ENCODE measurements around the gene GNA14.

GNA14 gene

DNA sequence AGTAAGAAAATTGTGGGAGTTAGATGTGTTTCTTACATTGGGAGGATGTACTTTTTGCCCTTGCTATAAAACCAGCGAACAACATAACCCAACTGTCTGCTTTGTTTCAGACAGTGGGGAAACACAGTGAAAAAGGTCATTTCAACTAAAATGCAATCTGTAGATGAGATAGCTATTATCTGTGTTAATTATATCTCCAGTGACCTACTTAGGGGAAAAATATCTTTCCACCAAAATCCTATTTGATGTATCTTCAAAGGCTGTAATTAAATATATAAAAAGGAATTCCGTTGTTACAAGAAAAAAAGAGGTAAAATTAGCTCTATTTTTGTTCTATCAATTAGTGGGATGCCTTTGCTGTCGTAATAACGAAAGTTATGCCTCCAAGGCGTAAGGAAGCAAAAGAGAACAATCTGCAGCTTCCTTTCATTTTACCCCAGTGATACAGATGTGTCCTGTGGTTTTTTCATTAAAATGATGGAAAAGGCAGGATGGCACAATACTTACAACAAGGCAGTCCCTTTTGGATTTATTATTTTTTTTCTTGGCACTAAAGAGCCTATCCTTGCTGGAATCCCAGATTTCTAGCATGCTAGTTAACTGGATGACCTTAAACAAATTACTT, 100.9 kb downstream of the GNA14 start:
- H3K27me3 ChIP-seq (ENCODE audit: insufficient read depth, insufficient read length): no peaks in the 10 kb centered on the region
- peaks cover 5% of the 10 kb centered on the region for H3K4me1 ChIP-seq (ENCODE audit: insufficient read depth, insufficient read length)
- H3K4me3 ChIP-seq (ENCODE audit: insufficient read length, low read depth): no peak overlapping the region
- no peak overlapping the region for H3K9ac ChIP-seq (ENCODE audit: insufficient read length, low read depth)
- TF ChIP-seq ZNF274 (IDR thresholded peaks at IDR 0.05; ENCODE audit: low read depth, low read length) (no peak), SUZ12 (IDR thresholded peaks at IDR 0.05; ENCODE audit: extremely low read depth, insufficient read depth, insufficient read length) (no peak), YY1 (IDR thresholded peaks at IDR 0.05; ENCODE audit: insufficient read depth, insufficient read length) (no peak)
- H3K36me3 ChIP-seq (ENCODE audit: insufficient read depth, insufficient read length, low read length): no peaks in the 10 kb centered on the region
- H3K9me3 ChIP-seq (ENCODE audit: insufficient read depth, low read length): peaks cover 16% of the 10 kb centered on the region; the same call in 1 of the 2 replicates
- no peak for DNase-seq (ENCODE audit: low read depth, low spot score)

DNA sequence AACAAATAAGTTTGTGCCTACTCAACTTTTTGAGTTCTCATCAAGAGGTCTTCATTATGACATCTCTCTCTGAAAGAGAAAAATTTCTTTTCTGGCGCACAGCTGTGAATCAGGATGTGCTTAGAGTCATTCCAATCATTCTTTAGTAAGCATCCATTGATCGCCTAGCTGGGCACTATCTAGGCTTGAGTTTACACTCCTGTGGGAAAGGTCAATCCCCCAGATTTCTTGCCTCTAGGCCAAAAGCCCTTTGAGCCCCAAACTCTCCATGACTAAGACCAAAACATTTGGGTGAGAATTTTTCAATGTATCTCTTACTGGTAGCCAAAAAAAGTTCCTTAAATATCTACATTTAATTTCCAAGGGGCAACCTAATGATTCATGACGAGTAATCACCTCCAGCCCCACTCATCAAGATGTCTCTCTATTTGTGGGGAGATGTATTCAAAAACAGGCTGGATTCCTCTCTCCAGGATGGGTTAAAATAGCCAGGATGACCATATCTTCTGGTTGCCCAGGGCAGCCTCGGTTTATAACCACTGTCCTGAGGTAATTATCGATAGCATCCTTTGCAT, 101.7 kb downstream of the GNA14 start:
- no peak for DNase-seq (ENCODE audit: low read depth, low spot score)
- Histone ChIP-seq H3K9me3 (ENCODE audit: insufficient read depth, low read length) (peaks cover 21% of the 10 kb centered on the region; the same call in 1 of the 2 replicates), H3K4me3 (ENCODE audit: insufficient read length, low read depth) (no peak overlapping the region), H3K9ac (ENCODE audit: insufficient read length, low read depth) (no peak overlapping the region), H3K27me3 (ENCODE audit: insufficient read depth, insufficient read length) (no peaks in the 10 kb centered on the region), H3K36me3 (ENCODE audit: insufficient read depth, insufficient read length, low read length) (no peaks in the 10 kb centered on the region), H3K4me1 (ENCODE audit: insufficient read depth, insufficient read length) (peaks cover 5% of the 10 kb centered on the region)
- TF ChIP-seq ZNF274 (IDR thresholded peaks at IDR 0.05; ENCODE audit: low read depth, low read length) (no peak), YY1 (IDR thresholded peaks at IDR 0.05; ENCODE audit: insufficient read depth, insufficient read length) (no peak), SUZ12 (IDR thresholded peaks at IDR 0.05; ENCODE audit: extremely low read depth, insufficient read depth, insufficient read length) (no peak)

DNA sequence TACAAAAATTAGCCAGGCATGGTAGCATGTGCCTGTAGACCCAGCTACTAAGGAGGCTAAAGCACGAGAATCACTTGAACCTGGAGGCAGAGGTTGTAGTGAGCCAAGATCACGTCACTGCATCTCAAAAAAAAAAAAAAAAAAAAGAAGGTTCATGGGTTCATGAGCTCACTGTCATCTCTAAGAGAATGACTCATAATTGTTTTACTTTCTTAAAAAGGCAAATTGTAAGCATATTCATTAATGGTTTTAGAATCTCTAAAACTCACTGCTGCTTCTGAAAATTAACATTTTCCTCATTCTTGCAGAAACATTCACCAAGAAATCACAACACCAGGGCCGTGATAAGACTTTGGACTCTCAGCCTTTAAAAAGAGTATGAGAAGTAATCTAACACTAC, 103.6 kb downstream of the GNA14 start:
- no peaks in the 10 kb centered on the region for H3K27me3 ChIP-seq (ENCODE audit: insufficient read depth, insufficient read length)
- TF ChIP-seq ZNF274 (IDR thresholded peaks at IDR 0.05; ENCODE audit: low read depth, low read length): no peak
- TF ChIP-seq SUZ12 (IDR thresholded peaks at IDR 0.05; ENCODE audit: extremely low read depth, insufficient read depth, insufficient read length): no peak
- TF ChIP-seq YY1 (IDR thresholded peaks at IDR 0.05; ENCODE audit: insufficient read depth, insufficient read length): no peak
- H3K9ac ChIP-seq (ENCODE audit: insufficient read length, low read depth): no peak overlapping the region
- H3K4me1 ChIP-seq (ENCODE audit: insufficient read depth, insufficient read length): peaks cover 5% of the 10 kb centered on the region
- no peak overlapping the region for H3K4me3 ChIP-seq (ENCODE audit: insufficient read length, low read depth)
- no peaks in the 10 kb centered on the region for H3K36me3 ChIP-seq (ENCODE audit: insufficient read depth, insufficient read length, low read length)
- DNase-seq (ENCODE audit: low read depth, low spot score): no peak
- H3K9me3 ChIP-seq (ENCODE audit: insufficient read depth, low read length): peaks cover 34% of the 10 kb centered on the region

DNA sequence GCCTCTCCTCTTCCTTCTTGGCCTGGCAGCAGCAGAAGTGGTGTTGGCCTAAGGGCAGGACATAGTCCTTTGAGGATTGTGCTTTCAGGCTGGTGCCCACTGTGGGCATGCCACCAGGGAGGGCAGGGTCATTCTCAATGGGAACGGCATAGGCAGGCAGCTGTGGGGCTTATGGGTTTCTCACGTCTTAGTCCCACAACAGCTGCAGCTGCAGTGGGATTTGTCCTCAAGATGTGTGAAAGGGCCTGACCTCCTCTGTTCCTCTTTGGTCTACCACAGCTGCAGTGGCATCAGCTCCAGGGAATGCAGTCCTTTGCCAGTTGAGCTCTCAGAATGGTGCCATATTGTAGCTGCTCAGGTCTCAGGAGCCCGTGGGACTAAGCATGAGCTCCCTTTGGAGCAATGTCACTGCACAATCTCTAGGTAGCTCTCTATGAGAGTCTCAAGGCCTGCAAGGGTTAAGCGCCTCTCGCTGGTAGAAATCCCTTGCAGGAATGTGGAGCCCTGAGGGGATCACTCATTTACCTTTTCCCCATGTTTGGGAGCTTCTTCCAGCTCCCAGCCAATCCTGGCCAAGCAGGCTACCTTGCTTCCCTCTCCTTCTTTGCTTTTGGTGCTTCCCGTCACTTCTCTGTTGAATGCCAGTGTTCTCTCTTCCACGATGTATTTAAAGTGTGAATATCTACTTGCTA, 104.8 kb downstream of the GNA14 start:
- no peak for DNase-seq (ENCODE audit: low read depth, low spot score)
- H3K36me3 ChIP-seq (ENCODE audit: insufficient read depth, insufficient read length, low read length): no peaks in the 10 kb centered on the region
- peaks cover 34% of the 10 kb centered on the region for H3K9me3 ChIP-seq (ENCODE audit: insufficient read depth, low read length)
- H3K4me1 ChIP-seq (ENCODE audit: insufficient read depth, insufficient read length): peaks cover 5% of the 10 kb centered on the region
- H3K27me3 ChIP-seq (ENCODE audit: insufficient read depth, insufficient read length): no peaks in the 10 kb centered on the region
- no peak overlapping the region for H3K4me3 ChIP-seq (ENCODE audit: insufficient read length, low read depth)
- no peak overlapping the region for H3K9ac ChIP-seq (ENCODE audit: insufficient read length, low read depth)
- TF ChIP-seq YY1 (IDR thresholded peaks at IDR 0.05; ENCODE audit: insufficient read depth, insufficient read length): no peak
- TF ChIP-seq SUZ12 (IDR thresholded peaks at IDR 0.05; ENCODE audit: extremely low read depth, insufficient read depth, insufficient read length): no peak
- no peak for TF ChIP-seq ZNF274 (IDR thresholded peaks at IDR 0.05; ENCODE audit: low read depth, low read length)

DNA sequence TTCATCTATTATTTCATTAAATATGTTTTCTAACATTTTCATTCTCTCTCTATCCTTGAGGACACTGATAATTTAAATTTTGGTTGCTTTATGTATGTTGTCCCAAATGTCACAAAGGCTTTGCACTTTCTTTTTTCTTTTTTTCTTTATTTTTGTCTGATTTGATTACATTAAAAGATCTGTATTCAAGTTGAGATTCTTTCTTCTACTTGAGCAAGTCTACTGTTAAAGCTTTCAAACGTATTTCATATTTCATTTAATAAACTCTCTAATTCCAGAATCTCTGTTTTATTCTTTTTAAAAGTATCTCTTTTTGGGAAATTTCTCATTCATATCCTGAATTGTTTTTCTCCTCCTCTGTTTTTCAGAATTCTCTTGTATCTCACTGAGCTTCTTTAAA, 106.5 kb downstream of the GNA14 start:
- TF ChIP-seq ZNF274 (IDR thresholded peaks at IDR 0.05; ENCODE audit: low read depth, low read length): no peak
- H3K36me3 ChIP-seq (ENCODE audit: insufficient read depth, insufficient read length, low read length): no peaks in the 10 kb centered on the region

DNA sequence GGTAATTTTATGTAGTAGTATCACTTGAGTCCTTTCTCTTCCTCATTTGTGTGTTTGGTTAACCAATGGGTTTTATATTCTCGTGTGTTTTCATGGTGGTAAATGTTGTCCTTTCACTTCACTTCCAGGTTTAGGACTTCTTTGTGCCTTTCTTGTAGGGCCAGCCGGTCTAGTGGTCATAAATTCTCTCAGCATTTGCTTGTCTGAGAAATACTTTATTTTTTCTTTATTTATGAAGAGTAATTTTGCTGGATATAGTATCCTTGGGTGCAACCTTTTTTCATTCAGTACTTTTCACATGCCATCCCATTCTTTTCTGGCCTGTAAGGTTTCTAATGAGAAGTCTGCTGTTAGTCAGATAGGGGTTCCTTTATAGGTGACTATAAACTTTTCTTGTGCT, 107.1 kb downstream of the GNA14 start:
- no peaks in the 10 kb centered on the region for H3K27me3 ChIP-seq (ENCODE audit: insufficient read depth, insufficient read length)
- no peak for DNase-seq (ENCODE audit: low read depth, low spot score)
- H3K4me1 ChIP-seq (ENCODE audit: insufficient read depth, insufficient read length): peaks cover 5% of the 10 kb centered on the region
- H3K36me3 ChIP-seq (ENCODE audit: insufficient read depth, insufficient read length, low read length): no peaks in the 10 kb centered on the region
- no peak for TF ChIP-seq YY1 (IDR thresholded peaks at IDR 0.05; ENCODE audit: insufficient read depth, insufficient read length)
- no peak for TF ChIP-seq SUZ12 (IDR thresholded peaks at IDR 0.05; ENCODE audit: extremely low read depth, insufficient read depth, insufficient read length)
- TF ChIP-seq ZNF274 (IDR thresholded peaks at IDR 0.05; ENCODE audit: low read depth, low read length): no peak
- H3K4me3 ChIP-seq (ENCODE audit: insufficient read length, low read depth): no peak overlapping the region
- no peak overlapping the region for H3K9ac ChIP-seq (ENCODE audit: insufficient read length, low read depth)
- H3K9me3 ChIP-seq (ENCODE audit: insufficient read depth, low read length): peaks cover 34% of the 10 kb centered on the region

More for the DNA sequence above, 106.5 kb downstream of the GNA14 start:
- H3K9me3 ChIP-seq (ENCODE audit: insufficient read depth, low read length): peaks cover 34% of the 10 kb centered on the region
- no peak for DNase-seq (ENCODE audit: low read depth, low spot score)
- no peak overlapping the region for H3K9ac ChIP-seq (ENCODE audit: insufficient read length, low read depth)
- no peak overlapping the region for H3K4me3 ChIP-seq (ENCODE audit: insufficient read length, low read depth)
- peaks cover 5% of the 10 kb centered on the region for H3K4me1 ChIP-seq (ENCODE audit: insufficient read depth, insufficient read length)
- H3K27me3 ChIP-seq (ENCODE audit: insufficient read depth, insufficient read length): no peaks in the 10 kb centered on the region

DNA sequence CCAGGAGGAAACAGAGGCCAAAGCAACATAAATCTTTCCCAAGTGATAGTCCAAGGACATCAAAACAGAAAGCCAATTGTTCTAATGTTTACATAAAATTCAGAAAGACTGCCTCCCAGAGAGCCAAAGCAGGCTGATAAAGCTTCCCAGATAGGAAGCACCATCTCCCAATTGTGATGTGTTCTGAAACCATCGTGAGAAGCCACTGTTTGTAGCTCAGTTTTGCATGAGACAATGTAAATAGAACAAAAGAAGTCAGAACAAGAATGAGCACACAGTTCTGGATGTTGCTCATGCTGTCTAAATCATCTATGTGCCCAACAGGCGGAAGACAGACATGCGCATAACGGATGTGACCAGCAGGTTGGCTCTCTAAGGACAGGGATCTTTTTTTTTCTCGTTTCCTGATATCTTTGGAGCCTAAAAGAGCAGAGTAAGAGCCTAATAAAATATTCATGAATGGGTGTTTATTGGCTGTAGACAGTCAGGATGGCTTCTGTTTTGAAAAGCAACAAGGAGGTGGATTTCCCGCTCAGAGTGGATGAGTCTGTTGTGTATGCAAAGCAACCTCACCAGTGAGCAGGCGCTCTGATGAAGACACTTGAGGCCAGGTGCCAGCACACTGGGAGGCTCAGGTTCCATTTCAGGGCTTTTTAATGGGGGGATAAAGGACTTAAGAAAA, 113.6 kb downstream of the GNA14 start:
- DNase-seq (ENCODE audit: low read depth, low spot score): peak; percentile 73
- no peak for TF ChIP-seq ZNF274 (IDR thresholded peaks at IDR 0.05; ENCODE audit: low read depth, low read length)
- TF ChIP-seq SUZ12 (IDR thresholded peaks at IDR 0.05; ENCODE audit: extremely low read depth, insufficient read depth, insufficient read length): no peak
- TF ChIP-seq YY1 (IDR thresholded peaks at IDR 0.05; ENCODE audit: insufficient read depth, insufficient read length): no peak
- Histone ChIP-seq H3K4me1 (ENCODE audit: insufficient read depth, insufficient read length) (no peaks in the 10 kb centered on the region), H3K9ac (ENCODE audit: insufficient read length, low read depth) (no peak overlapping the region), H3K36me3 (ENCODE audit: insufficient read depth, insufficient read length, low read length) (no peaks in the 10 kb centered on the region), H3K27me3 (ENCODE audit: insufficient read depth, insufficient read length) (no peaks in the 10 kb centered on the region), H3K9me3 (ENCODE audit: insufficient read depth, low read length) (no peaks in the 10 kb centered on the region), H3K4me3 (ENCODE audit: insufficient read length, low read depth) (no peak overlapping the region)
